ENCODE measurements around the gene CIBAR2.

- TF ChIP-seq RAD21 (IDR thresholded peaks at IDR 0.05; ENCODE audit: insufficient read depth, low read depth, low read length) (no peak), YY1 (IDR thresholded peaks at IDR 0.05; ENCODE audit: low read depth, low read length) (no peak), BHLHE40 (IDR thresholded peaks at IDR 0.05; ENCODE audit: borderline replicate concordance in 1 of 2, low read depth in 2 of 2, low read length in 1 of 2) (no peak), POLR2AphosphoS2 (IDR thresholded peaks at IDR 0.05; ENCODE audit: low read depth, low read length) (no peak), ZBTB40 (IDR thresholded peaks at IDR 0.05; ENCODE audit: borderline replicate concordance) (no peak)
Observed at GRCh38 chr16:85107083-85107482, 5.2 kb downstream of the CIBAR2 start.
